Measurements from ENCODE around the gene MSH5.

DNA sequence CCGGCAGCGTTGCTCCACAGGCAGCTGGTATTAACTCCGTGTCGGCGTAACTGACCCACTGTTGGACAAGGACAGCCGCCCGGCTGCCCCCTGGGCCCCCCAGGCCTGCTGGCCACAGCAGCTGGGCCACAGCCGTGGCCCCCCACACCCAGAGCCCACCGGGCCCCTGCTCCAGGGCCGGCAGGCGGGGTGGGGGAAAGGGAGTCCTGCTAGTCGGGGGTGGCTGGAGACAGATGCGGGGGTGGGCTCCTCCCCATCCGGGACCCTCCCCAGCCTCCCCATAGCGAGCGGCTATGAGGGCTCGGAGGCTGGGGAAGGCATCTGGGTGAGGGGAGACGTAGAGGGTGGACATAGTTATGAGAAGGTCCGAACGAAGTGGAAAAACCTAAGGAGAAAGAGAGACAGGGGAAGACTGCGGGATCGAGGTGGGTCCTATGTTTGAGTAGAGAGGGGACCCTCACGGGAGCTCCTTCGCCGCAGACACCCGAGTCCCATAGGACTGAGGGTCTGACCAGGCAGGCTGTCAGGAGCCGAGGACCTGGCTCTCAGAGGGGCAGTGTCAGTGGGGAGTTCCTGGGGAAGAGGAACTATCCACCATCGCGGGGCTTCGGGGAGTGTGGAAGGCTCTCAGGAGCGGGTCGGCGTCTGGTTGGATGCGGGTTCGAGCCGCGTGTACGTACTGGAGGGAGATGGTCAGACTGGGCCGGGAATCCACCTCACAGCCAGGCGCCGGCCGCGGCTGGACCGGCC lies 55.2 kb downstream of the MSH5 start:
- TF ChIP-seq, protein P1, sequence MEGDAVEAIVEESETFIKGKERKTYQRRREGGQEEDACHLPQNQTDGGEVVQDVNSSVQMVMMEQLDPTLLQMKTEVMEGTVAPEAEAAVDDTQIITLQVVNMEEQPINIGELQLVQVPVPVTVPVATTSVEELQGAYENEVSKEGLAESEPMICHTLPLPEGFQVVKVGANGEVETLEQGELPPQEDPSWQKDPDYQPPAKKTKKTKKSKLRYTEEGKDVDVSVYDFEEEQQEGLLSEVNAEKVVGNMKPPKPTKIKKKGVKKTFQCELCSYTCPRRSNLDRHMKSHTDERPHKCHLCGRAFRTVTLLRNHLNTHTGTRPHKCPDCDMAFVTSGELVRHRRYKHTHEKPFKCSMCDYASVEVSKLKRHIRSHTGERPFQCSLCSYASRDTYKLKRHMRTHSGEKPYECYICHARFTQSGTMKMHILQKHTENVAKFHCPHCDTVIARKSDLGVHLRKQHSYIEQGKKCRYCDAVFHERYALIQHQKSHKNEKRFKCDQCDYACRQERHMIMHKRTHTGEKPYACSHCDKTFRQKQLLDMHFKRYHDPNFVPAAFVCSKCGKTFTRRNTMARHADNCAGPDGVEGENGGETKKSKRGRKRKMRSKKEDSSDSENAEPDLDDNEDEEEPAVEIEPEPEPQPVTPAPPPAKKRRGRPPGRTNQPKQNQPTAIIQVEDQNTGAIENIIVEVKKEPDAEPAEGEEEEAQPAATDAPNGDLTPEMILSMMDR (IDR thresholded peaks at IDR 0.05): no peak
- TF ChIP-seq POLR2A (IDR thresholded peaks at IDR 0.05; ENCODE audit: low read length) (no peak; the same call in 1 of the 2 replicates), POLR2AphosphoS2 (conservative IDR thresholded peaks at IDR 0.05; ENCODE audit: low read length) (no peak), SMC3 (IDR thresholded peaks at IDR 0.05) (no peak), EP300 (IDR thresholded peaks at IDR 0.05) (no peak), PHF8 (IDR thresholded peaks at IDR 0.05; ENCODE audit: borderline replicate concordance, low read depth) (peak; percentile 27; the same call in 1 of the 2 replicates), CHD2 (IDR thresholded peaks at IDR 0.05; ENCODE audit: low read length, partially characterized antibody) (no peak), RAD21 (conservative IDR thresholded peaks at IDR 0.05 in 1 of 2, IDR thresholded peaks at IDR 0.05 in 1 of 2) (no peak), NPAS2 (CRISPR knock-in tag; IDR thresholded peaks at IDR 0.05; ENCODE audit: borderline replicate concordance) (no peak), CEBPB (IDR thresholded peaks at IDR 0.05) (no peak), SREBF2 (IDR thresholded peaks at IDR 0.05) (no peak), BHLHE40 (IDR thresholded peaks at IDR 0.05; ENCODE audit: low read depth, low read length) (no peak)
- TF ChIP-seq, protein P2, sequence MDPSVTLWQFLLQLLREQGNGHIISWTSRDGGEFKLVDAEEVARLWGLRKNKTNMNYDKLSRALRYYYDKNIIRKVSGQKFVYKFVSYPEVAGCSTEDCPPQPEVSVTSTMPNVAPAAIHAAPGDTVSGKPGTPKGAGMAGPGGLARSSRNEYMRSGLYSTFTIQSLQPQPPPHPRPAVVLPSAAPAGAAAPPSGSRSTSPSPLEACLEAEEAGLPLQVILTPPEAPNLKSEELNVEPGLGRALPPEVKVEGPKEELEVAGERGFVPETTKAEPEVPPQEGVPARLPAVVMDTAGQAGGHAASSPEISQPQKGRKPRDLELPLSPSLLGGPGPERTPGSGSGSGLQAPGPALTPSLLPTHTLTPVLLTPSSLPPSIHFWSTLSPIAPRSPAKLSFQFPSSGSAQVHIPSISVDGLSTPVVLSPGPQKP (IDR thresholded peaks at IDR 0.05; ENCODE audit: low read depth, low read length): no peak

Measured in A549 (cell line).